HepG2 (cell line): Measurements from ENCODE around the gene NOL12. TPM values are rescaled to one million over a fixed set of nuclear protein-coding genes. Genes with fewer than 3 reads are reported as not detected.

Experiments
- ATAC-seq: fragments of 200-7000 bp; cut with Tn5 transposase; 3 replicates; pipeline ENCODE4 v1.9.1; 2020; ENCODE audit warnings: mild to moderate bottlenecking, moderate library complexity
- BruUV-seq: library from RNA; stranded (reverse); fragments of 400-500 nt; replicated peaks from 2 replicates; lab custom pipeline; 2021; lab: Mats Ljungman, UMichigan
- CTCF ChIA-PET: fragments of 300-600 bp; formaldehyde crosslinking; extraction: SDS; loops from one replicate; lab custom pipeline; 2021; ENCODE audit warnings: low total read pairs, inconsistent platforms, low intra/inter-chr PET ratio; lab: Yijun Ruan, JAX
- POLR2A ChIA-PET: fragments of 350-600 bp; sonication (Branson Sonifier 250); formaldehyde crosslinking; loops from one replicate; lab custom pipeline; 2020; ENCODE audit warnings: antibody characterized with exemption, inconsistent platforms; lab: Yijun Ruan, JAX
- DNase-seq: peaks from one replicate; pipeline ENCODE4 v3.0.0-alpha.2; 2015; ENCODE audit warnings: low spot score
- FAIRE-seq: peaks from 3 replicates; lab custom pipeline; 2011; peaks lifted over from hg19 to GRCh38; lab: Jason Lieb, UNC
- H2AFZ ChIP-seq: one replicate; pipeline ENCODE4 v1.6.1; 2011; ENCODE audit warnings: low read length, inconsistent platforms
- H3K27ac ChIP-seq: fragments of 300-600 bp; 3 replicates; pipeline ENCODE4 v1.8.0; 2011; ENCODE audit warnings: mixed run types, mild to moderate bottlenecking, mixed read lengths, low read length, inconsistent platforms; ENCODE audit not compliant: insufficient read depth; ENCODE audit errors: extremely low read length
- H3K27me3 ChIP-seq, 2 experiments: fragments of 200-600 bp in 1 of 2; 2 replicates in 1 of 2; 3 replicates in 1 of 2; pipeline versions ENCODE4 v1.6.0 to v1.8.0; 2011; ENCODE audit warnings: low read length in 2 of 2, mild to moderate bottlenecking in 2 of 2, moderate library complexity in 2 of 2, inconsistent platforms in 1 of 2; ENCODE audit not compliant: insufficient read depth in 2 of 2, control insufficient read depth in 1 of 2
- H3K36me3 ChIP-seq, 2 experiments: fragments of 200-600 bp in 1 of 2; replicated peaks in 1 of 2; 2 replicates in 1 of 2; 3 replicates in 1 of 2; pipeline versions ENCODE4 v1.5.1 to v1.8.0; 2011; ENCODE audit warnings: low read length in 2 of 2, inconsistent platforms in 1 of 2; ENCODE audit not compliant: insufficient read depth in 2 of 2, control insufficient read depth in 1 of 2
- H3K4me1 ChIP-seq: 2 replicates; pipeline ENCODE4 v1.5.1; 2012; ENCODE audit warnings: low read length, inconsistent platforms; ENCODE audit not compliant: insufficient read depth
- H3K4me2 ChIP-seq: 2 replicates; pipeline ENCODE4 v1.6.0; 2011; ENCODE audit warnings: low read depth, low read length, inconsistent platforms
- H3K4me3 ChIP-seq, 3 experiments: fragments of 200-600 bp in 1 of 3; sonication (generic), shearing (Covaris generic) in 1 of 3; replicated peaks in 1 of 3; 2 replicates each; pipeline ENCODE4 v1.5.1; 2011 to 2016; ENCODE audit warnings: low read length in 3 of 3, inconsistent platforms in 2 of 3, low read depth in 2 of 3, mild to moderate bottlenecking in 2 of 3, control low read depth in 1 of 3, mixed read lengths in 1 of 3; ENCODE audit not compliant: insufficient read depth in 1 of 3
- H3K79me2 ChIP-seq: one replicate; pipeline ENCODE4 v1.6.1; 2011; ENCODE audit warnings: low read length, inconsistent platforms; ENCODE audit not compliant: insufficient read depth
- H3K9ac ChIP-seq: 2 replicates; pipeline ENCODE4 v1.6.0; 2011; ENCODE audit warnings: mild to moderate bottlenecking, low read depth, low read length, inconsistent platforms; ENCODE audit not compliant: insufficient read depth
- H3K9me3 ChIP-seq: 2 replicates; pipeline ENCODE4 v1.5.1; 2012; ENCODE audit warnings: mild to moderate bottlenecking, low read length
- H4K20me1 ChIP-seq: 2 replicates; pipeline ENCODE4 v1.6.0; 2011; ENCODE audit warnings: inconsistent platforms, mild to moderate bottlenecking, low read length, moderate library complexity; ENCODE audit not compliant: insufficient read depth
- AGO2 ChIP-seq: fragments of 200-400 bp; formaldehyde crosslinking; optimal IDR thresholded peaks from 2 replicates; pipeline ENCODE3; 2017; ENCODE audit warnings: mild to moderate bottlenecking, low read depth, low read length, moderate library complexity
- BRCA1 ChIP-seq: sonication (generic); formaldehyde crosslinking; IDR thresholded peaks from 2 replicates; pipeline ENCODE4 v1.4.0; 2020; ENCODE audit warnings: missing genetic modification reagents
- ESRRA ChIP-seq: sonication (generic); formaldehyde crosslinking; IDR thresholded peaks from 2 replicates; pipeline ENCODE4 v1.5.1; 2020; ENCODE audit warnings: mild to moderate bottlenecking, low read depth, missing genetic modification reagents
- HNRNPL ChIP-seq: fragments of 200-400 bp; formaldehyde crosslinking; IDR thresholded peaks from 2 replicates; pipeline ENCODE4 v1.6.1; 2017; ENCODE audit warnings: mild to moderate bottlenecking, low read depth, low read length
- KAT7 ChIP-seq: IDR thresholded peaks from 2 replicates; pipeline ENCODE4 v1.6.1; 2018; ENCODE audit warnings: borderline replicate concordance, missing compliant biosample characterization
- MBNL3 ChIP-seq: fragments of 250-450 bp; sonication (Bioruptor Pico); conservative IDR thresholded peaks from 2 replicates; pipeline ENCODE4 v1.8.0; 2022; ENCODE audit warnings: mild to moderate bottlenecking, inconsistent platforms
- NCOA2 ChIP-seq: sonication (generic); formaldehyde crosslinking; IDR thresholded peaks from 2 replicates; pipeline ENCODE4 v1.8.0; 2022; ENCODE audit warnings: inconsistent platforms
- POLR2AphosphoS5 ChIP-seq: IDR thresholded peaks from 2 replicates; pipeline ENCODE4 v1.6.1; 2012; ENCODE audit warnings: low read depth, low read length
- SCMH1 ChIP-seq: sonication (generic); formaldehyde crosslinking; IDR thresholded peaks from 2 replicates; pipeline ENCODE4 v1.9.0; 2021; ENCODE audit warnings: missing genetic modification reagents, mild to moderate bottlenecking, borderline replicate concordance
- YEATS4 ChIP-seq: sonication (generic); formaldehyde crosslinking; IDR thresholded peaks from 2 replicates; pipeline ENCODE4 v1.4.0; 2020; ENCODE audit warnings: missing genetic modification reagents, borderline replicate concordance
- ZFP1 ChIP-seq: IDR thresholded peaks from 2 replicates; pipeline ENCODE4 v1.6.1; 2016
- ZMYM3 ChIP-seq: sonication (generic); formaldehyde crosslinking; IDR thresholded peaks from 2 replicates; pipeline ENCODE4 v1.5.1; 2020; ENCODE audit warnings: mild to moderate bottlenecking, missing genetic modification reagents
- ZNF180 ChIP-seq: sonication (generic); formaldehyde crosslinking; IDR thresholded peaks from 2 replicates; pipeline ENCODE4 v1.4.0; 2020; ENCODE audit warnings: low read depth, missing genetic modification reagents, borderline replicate concordance
- ZNF30 ChIP-seq: sonication (generic); formaldehyde crosslinking; IDR thresholded peaks from 2 replicates; pipeline ENCODE4 v1.5.0; 2020; ENCODE audit warnings: mild to moderate bottlenecking, missing genetic modification reagents
- ZNF501 ChIP-seq: sonication (generic); formaldehyde crosslinking; IDR thresholded peaks from 2 replicates; pipeline ENCODE4 v1.5.1; 2020; ENCODE audit warnings: mild to moderate bottlenecking, moderate library complexity, missing genetic modification reagents
- ZNF652 ChIP-seq: IDR thresholded peaks from 2 replicates; pipeline ENCODE4 v1.6.1; 2016; ENCODE audit warnings: low read depth, borderline replicate concordance
- ZNF670 ChIP-seq: sonication (generic); formaldehyde crosslinking; IDR thresholded peaks from 2 replicates; pipeline ENCODE4 v1.8.0; 2022; ENCODE audit warnings: mild to moderate bottlenecking, missing genetic modification reagents, borderline replicate concordance
- ZNF747 ChIP-seq: sonication (generic); formaldehyde crosslinking; IDR thresholded peaks from 2 replicates; pipeline ENCODE4 v1.8.1; 2023; ENCODE audit warnings: missing genetic modification reagents, mild to moderate bottlenecking, borderline replicate concordance
- ZNF776 ChIP-seq: sonication (generic); formaldehyde crosslinking; IDR thresholded peaks from 2 replicates; pipeline ENCODE4 v1.4.0; 2020; ENCODE audit warnings: mild to moderate bottlenecking, missing genetic modification reagents
- WGBS: methylation state at CpG from one replicate; pipeline ENCODE4 v1.1.6; 2017; ENCODE audit warnings: low lambda C conversion rate; 5-methylcytosine and 5-hydroxymethylcytosine counted together
- in situ Hi-C: cut with HindIII; loops from 2 replicates; pipeline ENCODE4 v1.10.0; 2017; ENCODE audit warnings: low pct_unique_long_range_greater_than_20kb; ENCODE audit not compliant: extremely low pct_ligation_motif_present
- intact Hi-C: fragments of 100-400 bp; cut with micrococcal nuclease; formaldehyde crosslinking; loops from one replicate; pipeline ENCODE4 v1.10.0; 2022; ENCODE audit not compliant: unreplicated experiment
- polyA plus RNA-seq, 8 experiments: library from polyadenylated mRNA; depleted of rRNA in 3 of 8; stranded (reverse) in 7 of 8; unstranded in 1 of 8; fragments of >200 nt; fragmentation: Illumina TruSeq in 4 of 8; extraction: Trizol in 4 of 8; gene quantifications; 2 replicates each; pipeline versions ENCODE4 v1.2.1 to v1.2.3, GENCODE V29; 2011 to 2016; ENCODE audit warnings: low read depth in 4 of 8, missing spikeins in 1 of 8, mixed read lengths in 1 of 8; ENCODE audit not compliant: insufficient read depth in 1 of 8
- total RNA-seq, 5 experiments: library from RNA; depleted of rRNA; stranded (reverse); fragments of >200 nt; fragmentation: Illumina TruSeq; extraction: Trizol; gene quantifications; 2 replicates each; pipeline ENCODE4 v1.2.3, GENCODE V29; 2016; ENCODE audit warnings: low read depth in 1 of 5
- TF ChIP-seq, protein P1 (sequence below): sonication (generic); formaldehyde crosslinking; IDR thresholded peaks from 2 replicates; pipeline ENCODE4 v1.5.0; 2020; ENCODE audit warnings: missing genetic modification reagents
- TF ChIP-seq, protein P2 (sequence below): sonication (generic); formaldehyde crosslinking; IDR thresholded peaks from 2 replicates; pipeline ENCODE4 v1.4.0; 2020; ENCODE audit warnings: mild to moderate bottlenecking, missing genetic modification reagents

The NOL12 gene
- total and polyA plus RNA-seq, 2 of the 13 experiments (the other 11 are each of a cell fraction or from before 2014, with no cell fraction given) = 14.3 to 31.4 TPM

DNA sequence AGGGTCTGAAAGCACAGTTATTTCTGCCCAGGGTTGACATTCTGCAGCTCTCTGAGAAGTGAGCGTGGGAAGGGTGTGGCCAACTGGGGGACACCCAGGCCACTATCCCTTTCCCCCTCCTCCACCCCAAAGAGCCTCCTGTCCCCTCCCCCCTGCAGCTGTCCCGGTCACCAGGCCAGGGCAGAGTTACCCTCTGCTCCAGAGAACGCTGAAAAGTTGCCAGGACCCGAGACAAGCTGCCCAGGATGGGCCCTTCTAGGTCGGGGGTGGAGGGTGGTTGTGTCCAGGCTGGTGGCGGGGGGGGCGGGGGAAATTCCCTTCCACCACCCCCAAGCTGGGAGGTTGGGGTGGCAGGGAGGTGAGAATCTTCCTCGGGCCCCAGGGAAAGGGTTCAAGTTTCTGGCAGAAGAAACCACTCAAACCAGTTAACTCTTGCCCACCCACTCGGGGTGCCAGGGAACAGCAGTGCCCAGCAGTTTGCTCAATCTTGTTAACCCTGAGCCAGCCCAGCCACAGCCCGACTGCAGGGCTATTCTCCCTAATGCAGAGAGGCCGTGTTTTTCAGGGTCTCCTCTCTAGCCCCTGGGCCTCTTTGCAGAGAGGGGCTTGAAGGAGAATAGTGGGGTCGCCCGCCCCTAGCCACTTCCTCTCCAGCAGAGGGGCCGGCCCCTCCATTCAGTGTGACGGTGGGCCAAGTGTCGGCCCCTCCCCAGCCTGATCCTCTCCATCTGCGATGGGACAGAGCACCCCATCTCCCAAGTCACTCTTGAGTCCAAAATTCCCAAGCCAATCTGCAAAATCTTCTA lies 10.0 kb upstream of the NOL12 start:
- Histone ChIP-seq H3K79me2 (no peaks in the 10 kb centered on the region), H3K9ac (peak overlapping the region; percentile 71), H3K27me3 (no peaks in the 10 kb centered on the region), H3K4me1 (peaks cover 46% of the 10 kb centered on the region), H3K9me3 (no peaks in the 10 kb centered on the region), H3K36me3 (peaks cover 0 to 2% of the 10 kb centered on the region in 2 experiments; a peak in 1 of 5 replicates), H3K4me3 (peak overlapping the region; percentile 57 to 71 (median 59)), H3K4me2 (peak overlapping the region; percentile 96), H2AFZ (no peak overlapping the region), H3K27ac (peak overlapping the region; percentile 33), H4K20me1 (no peaks in the 10 kb centered on the region)
- intact Hi-C loops (no loop called here), in situ Hi-C loops (no loop called here)
- ATAC-seq (peak; percentile 17), DNase-seq (no peak), FAIRE-seq (no peak)
- CTCF ChIA-PET = no interaction called here
- BruUV-seq = TSS peak; percentile 64
- POLR2A ChIA-PET = interaction anchor here (1.1 to 6.0 kb wide), 4 partner anchors 9 to 68 kb away, joined by 4 to 120 read pairs (median 20); partner anchors contain the start of genes NOL12 and PDXP
- WGBS = 5% methylated on average over 12 of the region's 17 CpGs
- TF ChIP-seq POLR2AphosphoS5 (no peak), ZNF747 (CRISPR knock-in tag) (no peak), ZFP1 (no peak), KAT7 (CRISPR knock-in tag) (no peak), YEATS4 (CRISPR knock-in tag) (0 out of 2 replicates have a peak, but pooled peaks have one; percentile 3), BRCA1 (CRISPR knock-in tag) (no peak), ZNF670 (CRISPR knock-in tag) (no peak), HNRNPL (peak; percentile 77), ZNF776 (CRISPR knock-in tag) (no peak), ZNF501 (CRISPR knock-in tag) (no peak), AGO2 (peak; percentile 7), ESRRA (CRISPR knock-in tag) (no peak), ZNF180 (CRISPR knock-in tag) (no peak), NCOA2 (CRISPR knock-in tag) (no peak), ZNF30 (CRISPR knock-in tag) (no peak), ZMYM3 (CRISPR knock-in tag) (0 out of 2 replicates have a peak, but pooled peaks have one; percentile 23), MBNL3 (CRISPR knock-in tag) (no peak), ZNF652 (CRISPR knock-in tag) (peak; percentile 61; the same call in 1 of the 2 replicates), SCMH1 (CRISPR knock-in tag) (no peak)
- TF ChIP-seq, protein P1, sequence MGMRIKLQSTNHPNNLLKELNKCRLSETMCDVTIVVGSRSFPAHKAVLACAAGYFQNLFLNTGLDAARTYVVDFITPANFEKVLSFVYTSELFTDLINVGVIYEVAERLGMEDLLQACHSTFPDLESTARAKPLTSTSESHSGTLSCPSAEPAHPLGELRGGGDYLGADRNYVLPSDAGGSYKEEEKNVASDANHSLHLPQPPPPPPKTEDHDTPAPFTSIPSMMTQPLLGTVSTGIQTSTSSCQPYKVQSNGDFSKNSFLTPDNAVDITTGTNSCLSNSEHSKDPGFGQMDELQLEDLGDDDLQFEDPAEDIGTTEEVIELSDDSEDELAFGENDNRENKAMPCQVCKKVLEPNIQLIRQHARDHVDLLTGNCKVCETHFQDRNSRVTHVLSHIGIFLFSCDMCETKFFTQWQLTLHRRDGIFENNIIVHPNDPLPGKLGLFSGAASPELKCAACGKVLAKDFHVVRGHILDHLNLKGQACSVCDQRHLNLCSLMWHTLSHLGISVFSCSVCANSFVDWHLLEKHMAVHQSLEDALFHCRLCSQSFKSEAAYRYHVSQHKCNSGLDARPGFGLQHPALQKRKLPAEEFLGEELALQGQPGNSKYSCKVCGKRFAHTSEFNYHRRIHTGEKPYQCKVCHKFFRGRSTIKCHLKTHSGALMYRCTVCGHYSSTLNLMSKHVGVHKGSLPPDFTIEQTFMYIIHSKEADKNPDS (CRISPR knock-in tag) = no peak
- TF ChIP-seq, protein P2, sequence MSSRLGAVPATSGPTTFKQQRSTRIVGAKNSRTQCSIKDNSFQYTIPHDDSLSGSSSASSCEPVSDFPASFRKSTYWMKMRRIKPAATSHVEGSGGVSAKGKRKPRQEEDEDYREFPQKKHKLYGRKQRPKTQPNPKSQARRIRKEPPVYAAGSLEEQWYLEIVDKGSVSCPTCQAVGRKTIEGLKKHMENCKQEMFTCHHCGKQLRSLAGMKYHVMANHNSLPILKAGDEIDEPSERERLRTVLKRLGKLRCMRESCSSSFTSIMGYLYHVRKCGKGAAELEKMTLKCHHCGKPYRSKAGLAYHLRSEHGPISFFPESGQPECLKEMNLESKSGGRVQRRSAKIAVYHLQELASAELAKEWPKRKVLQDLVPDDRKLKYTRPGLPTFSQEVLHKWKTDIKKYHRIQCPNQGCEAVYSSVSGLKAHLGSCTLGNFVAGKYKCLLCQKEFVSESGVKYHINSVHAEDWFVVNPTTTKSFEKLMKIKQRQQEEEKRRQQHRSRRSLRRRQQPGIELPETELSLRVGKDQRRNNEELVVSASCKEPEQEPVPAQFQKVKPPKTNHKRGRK (CRISPR knock-in tag) = no peak
